DMS153 (cell line): ENCODE measurements around the gene SNTG2.
A peak's percentile ranks its signal among the peaks of the same experiment; 100 is the strongest.

Experiments used
- DNase-seq: peaks from one replicate; lab custom pipeline; 2025; lab: John Stamatoyannopoulos, UW

The SNTG2 gene

GRCh38 chr2:1318366-1319009, 367.8 kb downstream of the SNTG2 start:
- no peak for DNase-seq

DNA sequence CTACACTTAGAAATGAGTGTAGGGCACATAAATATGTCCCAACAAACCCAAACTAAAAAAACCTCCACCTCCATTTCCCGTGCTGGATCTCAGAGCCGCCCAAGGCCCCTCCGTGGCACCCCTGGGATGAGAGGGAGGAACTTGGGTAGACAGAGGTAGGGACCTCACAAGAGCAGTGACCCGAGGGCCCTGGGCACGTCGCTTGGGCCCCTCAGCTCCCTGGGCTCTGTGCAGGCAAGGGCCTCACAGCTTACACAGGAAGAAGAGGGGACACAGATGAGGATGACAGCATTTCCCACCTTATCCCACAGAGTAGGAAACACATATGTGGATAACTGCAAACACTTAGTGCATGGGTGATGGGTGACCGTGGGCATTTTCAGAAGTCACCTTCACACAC, 368.7 kb downstream of the SNTG2 start:
- no peak for DNase-seq

- DNase-seq = no peak
These were observed 370.7 kb downstream of the SNTG2 start for GRCh38 chr2:1321321-1321720.

- no peak for DNase-seq
These were observed 374.2 kb downstream of the SNTG2 start for GRCh38 chr2:1324884-1325283.

DNA sequence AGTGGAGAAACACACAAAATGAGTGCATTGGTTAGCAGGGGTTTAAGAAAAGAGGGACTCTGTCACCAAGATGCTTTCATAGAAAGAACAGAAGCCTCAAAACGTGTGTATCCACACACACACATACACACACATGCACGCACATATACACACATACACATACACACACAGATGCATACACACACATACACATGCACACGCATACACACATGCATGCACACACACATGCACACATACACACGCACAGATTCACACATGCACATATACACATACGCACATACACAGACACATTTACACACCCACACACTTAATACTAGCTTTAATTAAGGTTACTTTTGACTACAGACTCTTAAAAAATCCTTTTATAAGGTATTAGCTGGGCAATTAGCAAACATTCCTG, 378.0 kb downstream of the SNTG2 start:
- DNase-seq = no peak

GRCh38 chr2:1339388-1340140, 388.9 kb downstream of the SNTG2 start:
- DNase-seq = no peak

- DNase-seq = no peak
These were observed 389.5 kb downstream of the SNTG2 start for GRCh38 chr2:1340141-1340512.

DNA sequence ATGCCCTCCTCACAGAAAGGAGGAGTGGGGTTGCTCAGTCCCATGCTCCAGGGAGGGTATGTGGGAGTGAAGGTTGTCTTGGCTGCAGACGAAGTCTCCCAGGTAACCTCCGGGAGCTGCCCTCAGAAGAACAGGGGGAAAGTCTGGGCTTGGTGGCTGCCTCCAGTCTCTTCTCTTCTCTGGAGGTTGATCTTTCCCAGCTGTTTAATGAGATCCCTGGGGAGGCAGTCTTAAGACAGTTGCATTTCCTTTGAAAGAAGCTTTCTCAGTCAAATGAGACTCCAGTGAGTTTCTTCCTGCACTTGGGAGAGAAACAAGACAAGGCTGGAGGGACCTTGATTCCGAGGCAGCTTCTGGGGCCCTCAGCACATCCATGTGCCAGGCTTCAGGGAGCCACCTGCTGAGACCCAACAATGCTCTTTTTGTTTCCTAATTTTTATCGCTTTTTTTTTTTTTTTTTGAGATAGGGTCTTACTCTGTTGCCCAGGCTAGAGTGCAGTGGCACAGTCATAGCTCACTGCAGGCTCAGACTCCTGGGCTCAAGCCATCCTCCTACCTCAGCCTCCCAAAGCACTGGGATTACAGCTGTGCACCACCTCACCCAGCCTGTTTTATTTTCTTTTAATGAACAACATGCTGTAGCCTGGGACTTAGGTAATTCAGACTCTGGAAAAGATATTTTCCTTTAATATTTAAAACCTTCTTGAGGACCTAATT, 390.9 kb downstream of the SNTG2 start:
- no peak for DNase-seq

- DNase-seq = no peak
These were observed 398.1 kb downstream of the SNTG2 start for GRCh38 chr2:1348789-1349188.

DNA sequence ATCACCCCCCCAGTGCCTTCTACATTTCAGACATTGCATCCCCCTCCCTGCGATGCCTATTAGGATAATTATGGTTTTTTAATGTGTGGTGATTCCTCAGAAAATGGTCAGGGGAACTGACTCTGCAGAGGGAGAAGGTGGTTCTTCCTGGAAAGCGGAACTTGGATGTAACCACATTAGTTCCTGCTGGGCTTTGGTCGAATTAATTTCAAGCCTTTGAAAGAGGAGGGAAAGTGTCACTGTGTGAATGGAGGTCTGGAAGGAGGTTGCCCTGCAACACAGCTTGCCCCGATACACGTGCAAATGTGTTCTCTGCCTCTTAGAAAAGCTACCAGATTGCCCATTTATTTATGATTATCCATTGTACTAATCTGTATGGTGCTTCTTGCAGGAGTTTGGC, 399.5 kb downstream of the SNTG2 start:
- DNase-seq = no peak

GRCh38 chr2:1353124-1353523, 402.5 kb downstream of the SNTG2 start:
- DNase-seq = no peak

DNA sequence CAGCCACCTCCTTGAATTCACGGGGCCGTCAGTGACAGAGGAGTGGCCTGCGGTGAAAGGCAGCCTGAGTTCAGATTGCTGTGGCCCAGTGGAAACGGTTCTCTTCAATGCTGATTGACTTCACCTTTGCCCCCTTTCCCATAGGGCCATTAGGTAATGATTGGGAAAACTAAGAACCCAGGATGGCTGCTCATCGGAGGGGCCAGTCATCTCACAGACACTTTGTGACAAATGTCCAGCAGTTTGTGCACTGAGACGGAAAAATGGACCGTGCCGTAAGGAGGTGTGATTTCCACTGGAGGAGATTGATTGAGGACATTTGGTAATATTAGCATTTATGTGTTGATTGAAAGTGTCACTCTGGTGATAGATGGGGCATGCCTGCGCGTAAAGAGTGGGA, 402.9 kb downstream of the SNTG2 start:
- DNase-seq = no peak

- no peak for DNase-seq
These were observed 409.5 kb downstream of the SNTG2 start for GRCh38 chr2:1360144-1360543.

- DNase-seq = peak; percentile 13
These were observed 410.1 kb downstream of the SNTG2 start for GRCh38 chr2:1360557-1361250.

DNA sequence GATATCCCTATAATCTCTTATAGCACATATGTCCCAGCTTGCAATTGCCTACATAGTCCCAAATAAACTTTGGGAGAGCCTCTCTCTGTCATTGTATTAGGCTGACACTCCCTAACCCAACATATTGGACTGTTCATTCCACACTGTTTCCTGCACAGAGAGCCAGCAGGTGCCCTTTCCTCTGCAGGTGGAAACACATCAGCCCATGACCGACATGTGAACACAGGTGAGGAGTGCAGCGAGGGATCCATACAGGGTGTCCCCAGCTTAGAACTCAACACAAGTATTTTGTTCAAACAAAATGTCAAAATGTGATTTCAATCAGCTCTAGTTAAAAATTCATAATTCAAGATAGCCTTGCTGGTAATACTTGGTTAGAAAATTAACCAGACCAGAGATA, 412.7 kb downstream of the SNTG2 start:
- no peak for DNase-seq

- DNase-seq = peak; percentile 83
These were observed 416.0 kb downstream of the SNTG2 start for GRCh38 chr2:1366546-1367134.

DNA sequence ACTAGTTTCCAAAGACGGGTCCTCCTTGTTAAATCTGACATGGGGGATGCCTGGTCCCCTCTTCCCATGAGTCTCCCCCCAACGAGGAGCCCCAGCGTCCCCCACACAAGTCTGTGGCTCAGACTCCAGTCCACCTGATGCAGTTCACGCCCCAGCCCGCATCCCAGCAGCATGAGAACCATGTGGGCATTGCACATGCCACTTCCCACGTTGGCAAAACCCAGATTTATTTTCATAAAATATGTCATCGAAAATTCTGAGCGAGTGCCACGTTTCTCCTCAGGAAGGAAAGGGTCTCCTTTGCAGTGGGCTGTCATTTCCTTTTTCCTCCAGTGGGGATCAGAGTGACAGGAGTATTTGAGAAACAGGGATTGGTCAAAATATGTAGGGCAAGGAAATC, 417.0 kb downstream of the SNTG2 start:
- no peak for DNase-seq

DNA sequence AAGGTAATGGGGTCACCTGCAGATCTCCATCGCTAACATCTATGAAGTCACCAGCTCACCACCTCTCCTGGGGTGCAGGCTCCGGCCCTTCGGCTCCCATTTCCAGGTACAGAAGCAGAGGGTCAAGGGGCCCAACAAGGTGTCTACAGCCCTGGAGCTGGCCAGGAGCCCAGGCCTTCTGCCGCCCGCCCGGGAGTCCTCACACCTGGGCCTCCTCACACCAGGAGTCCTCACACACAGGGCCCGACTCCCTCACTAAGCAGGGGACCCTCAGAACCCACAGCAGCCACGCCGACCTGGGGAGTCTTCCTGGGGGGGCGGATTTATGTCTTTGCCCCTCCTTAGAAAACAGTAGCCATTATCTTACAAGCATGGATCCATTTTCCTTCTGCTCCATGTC, 419.3 kb downstream of the SNTG2 start:
- DNase-seq = no peak

- no peak for DNase-seq
These were observed 419.8 kb downstream of the SNTG2 start for GRCh38 chr2:1370461-1370860.

GRCh38 chr2:1371082-1371481, 420.4 kb downstream of the SNTG2 start:
- no peak for DNase-seq

DNA sequence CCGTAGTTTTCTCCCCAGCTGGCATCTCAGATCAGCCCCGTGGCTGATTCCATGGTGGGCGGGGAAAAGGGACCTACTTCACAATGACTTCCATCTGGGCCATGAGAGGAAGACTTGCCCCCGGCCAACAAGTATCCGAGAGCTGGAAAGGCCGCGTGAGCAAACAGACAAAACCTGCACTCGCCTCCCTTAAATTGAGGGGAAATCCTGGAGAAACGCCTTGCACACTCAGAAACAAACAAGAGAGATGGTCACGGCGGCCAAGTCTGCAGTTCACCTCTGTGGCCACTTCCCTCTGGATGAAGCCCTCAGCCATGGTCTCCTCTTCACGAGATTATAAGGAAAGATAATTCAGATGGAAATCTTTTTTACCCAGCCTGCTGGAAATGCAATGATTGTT, 423.2 kb downstream of the SNTG2 start:
- DNase-seq = no peak

DNA sequence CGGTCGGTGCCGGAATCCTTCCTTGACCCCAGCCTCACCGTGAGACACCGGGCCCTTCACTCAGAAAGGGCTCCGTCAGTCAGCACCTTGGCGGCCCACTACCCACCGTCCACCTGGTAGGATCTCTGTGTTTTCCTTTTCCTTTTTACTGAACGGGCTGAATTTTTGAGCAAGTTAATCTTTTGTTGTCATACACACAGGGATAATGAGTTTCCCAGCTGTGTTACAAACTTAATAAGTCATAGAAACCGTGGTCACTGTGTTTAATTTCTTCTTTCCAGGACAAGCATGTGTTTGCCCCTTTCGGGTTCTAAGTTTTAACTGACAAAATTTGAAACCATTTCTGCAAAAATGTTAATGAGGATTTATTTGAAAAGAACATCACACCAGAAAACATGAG, 423.6 kb downstream of the SNTG2 start:
- DNase-seq = no peak
